Lower leg skin (tissue), 3 donors: ENCODE data around the gene SAMD3.

Experiments
- CTCF ChIP-seq, 3 donors: fragments of 450-650 bp; IDR thresholded peaks; one replicate each; pipeline ENCODE4 v1.5.1; 2016; ENCODE audit warnings: antibody characterized with exemption in 3 of 3, mild to moderate bottlenecking in 3 of 3, moderate library complexity in 2 of 3
- POLR2A ChIP-seq, 2 donors: fragments of 450-650 bp; IDR thresholded peaks; one replicate each; pipeline ENCODE4 v1.6.1; 2016 to 2017; ENCODE audit warnings: antibody characterized with exemption in 2 of 2, mild to moderate bottlenecking in 1 of 2, moderate library complexity in 1 of 2

GRCh38 chr6:130158548-130158947, 64.2 kb downstream of the SAMD3 start:
- TF ChIP-seq CTCF (IDR thresholded peaks at IDR 0.05) (no peak), POLR2A (IDR thresholded peaks at IDR 0.05) (no peak)
